Uterus (tissue), 2 donors: ENCODE results near the gene LRP1.

Source experiments
- CTCF ChIP-seq, 4 experiments: fragments of 200-600 bp in 2 of 4; fragments of 450-650 bp in 2 of 4; sonication (generic) in 2 of 4; IDR thresholded peaks; one replicate each; pipeline ENCODE4 v1.5.1; 2016 to 2019; ENCODE audit warnings: antibody characterized with exemption in 4 of 4, mild to moderate bottlenecking in 2 of 4, moderate library complexity in 1 of 4
- POLR2A ChIP-seq, 2 donors: fragments of 450-650 bp; IDR thresholded peaks; one replicate each; pipeline ENCODE4 v1.6.1; 2016; ENCODE audit warnings: antibody characterized with exemption in 2 of 2, mild to moderate bottlenecking in 1 of 2, moderate library complexity in 1 of 2

GRCh38 chr12:57157588-57158173 lies 29.4 kb downstream of the LRP1 start:
- TF ChIP-seq POLR2A (IDR thresholded peaks at IDR 0.05) (no peak), CTCF (IDR thresholded peaks at IDR 0.05) (no peak)
